GM20000 (cell line): ENCODE measurements around the gene NFKBIZ.

Source experiments
- DNase-seq: peaks from one replicate; pipeline ENCODE4 v3.0.0; 2012; ENCODE audit warnings: low spot score
- TF ChIP-seq, protein P1 (sequence below): IDR thresholded peaks from 2 replicates; pipeline ENCODE4 v1.5.1; 2012; ENCODE audit warnings: mild to moderate bottlenecking, control low read depth; ENCODE audit errors: extremely low read depth, missing control alignments

The NFKBIZ gene

DNA sequence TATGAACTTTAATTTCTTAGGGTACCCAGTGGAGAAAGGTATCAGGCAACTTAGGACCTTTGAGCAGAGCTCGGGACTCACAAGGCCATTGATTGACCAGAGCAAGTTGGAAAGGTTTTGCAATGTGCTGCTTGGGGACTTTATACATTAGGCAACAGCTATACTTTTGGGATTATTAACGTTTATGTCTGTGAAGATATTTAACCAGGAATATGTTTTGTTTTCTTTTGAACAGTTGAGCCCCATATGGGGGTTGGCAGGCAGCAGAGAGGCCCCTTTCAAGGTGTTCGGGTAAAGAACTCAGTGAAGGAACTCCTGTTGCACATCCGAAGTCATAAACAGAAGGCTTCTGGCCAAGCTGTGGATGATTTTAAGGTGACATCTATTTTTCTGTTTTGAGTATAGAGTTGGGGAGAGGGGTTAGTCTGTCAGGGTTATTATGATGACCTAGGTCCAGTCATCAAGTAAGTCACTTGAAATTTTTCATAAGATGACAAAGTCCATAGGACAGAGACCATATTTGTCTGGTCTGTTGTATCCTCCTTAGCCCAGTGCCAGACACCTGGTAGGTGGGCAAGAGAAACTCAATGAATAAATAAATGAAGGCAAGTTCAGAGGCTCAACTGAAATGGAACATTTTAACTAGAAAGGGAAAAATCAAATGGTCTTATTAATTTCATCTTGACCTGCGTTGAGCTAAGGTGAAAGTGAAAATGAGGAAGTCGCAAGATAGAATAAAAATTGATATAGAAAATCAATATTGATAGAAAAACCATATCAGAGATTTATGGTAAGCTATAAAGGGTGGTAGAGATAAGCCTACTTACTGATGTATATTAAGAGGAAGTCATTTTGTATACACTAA lies 2.8 kb downstream of the NFKBIZ start:
- TF ChIP-seq, protein P1, sequence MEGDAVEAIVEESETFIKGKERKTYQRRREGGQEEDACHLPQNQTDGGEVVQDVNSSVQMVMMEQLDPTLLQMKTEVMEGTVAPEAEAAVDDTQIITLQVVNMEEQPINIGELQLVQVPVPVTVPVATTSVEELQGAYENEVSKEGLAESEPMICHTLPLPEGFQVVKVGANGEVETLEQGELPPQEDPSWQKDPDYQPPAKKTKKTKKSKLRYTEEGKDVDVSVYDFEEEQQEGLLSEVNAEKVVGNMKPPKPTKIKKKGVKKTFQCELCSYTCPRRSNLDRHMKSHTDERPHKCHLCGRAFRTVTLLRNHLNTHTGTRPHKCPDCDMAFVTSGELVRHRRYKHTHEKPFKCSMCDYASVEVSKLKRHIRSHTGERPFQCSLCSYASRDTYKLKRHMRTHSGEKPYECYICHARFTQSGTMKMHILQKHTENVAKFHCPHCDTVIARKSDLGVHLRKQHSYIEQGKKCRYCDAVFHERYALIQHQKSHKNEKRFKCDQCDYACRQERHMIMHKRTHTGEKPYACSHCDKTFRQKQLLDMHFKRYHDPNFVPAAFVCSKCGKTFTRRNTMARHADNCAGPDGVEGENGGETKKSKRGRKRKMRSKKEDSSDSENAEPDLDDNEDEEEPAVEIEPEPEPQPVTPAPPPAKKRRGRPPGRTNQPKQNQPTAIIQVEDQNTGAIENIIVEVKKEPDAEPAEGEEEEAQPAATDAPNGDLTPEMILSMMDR: no peak
- no peak for DNase-seq

DNA sequence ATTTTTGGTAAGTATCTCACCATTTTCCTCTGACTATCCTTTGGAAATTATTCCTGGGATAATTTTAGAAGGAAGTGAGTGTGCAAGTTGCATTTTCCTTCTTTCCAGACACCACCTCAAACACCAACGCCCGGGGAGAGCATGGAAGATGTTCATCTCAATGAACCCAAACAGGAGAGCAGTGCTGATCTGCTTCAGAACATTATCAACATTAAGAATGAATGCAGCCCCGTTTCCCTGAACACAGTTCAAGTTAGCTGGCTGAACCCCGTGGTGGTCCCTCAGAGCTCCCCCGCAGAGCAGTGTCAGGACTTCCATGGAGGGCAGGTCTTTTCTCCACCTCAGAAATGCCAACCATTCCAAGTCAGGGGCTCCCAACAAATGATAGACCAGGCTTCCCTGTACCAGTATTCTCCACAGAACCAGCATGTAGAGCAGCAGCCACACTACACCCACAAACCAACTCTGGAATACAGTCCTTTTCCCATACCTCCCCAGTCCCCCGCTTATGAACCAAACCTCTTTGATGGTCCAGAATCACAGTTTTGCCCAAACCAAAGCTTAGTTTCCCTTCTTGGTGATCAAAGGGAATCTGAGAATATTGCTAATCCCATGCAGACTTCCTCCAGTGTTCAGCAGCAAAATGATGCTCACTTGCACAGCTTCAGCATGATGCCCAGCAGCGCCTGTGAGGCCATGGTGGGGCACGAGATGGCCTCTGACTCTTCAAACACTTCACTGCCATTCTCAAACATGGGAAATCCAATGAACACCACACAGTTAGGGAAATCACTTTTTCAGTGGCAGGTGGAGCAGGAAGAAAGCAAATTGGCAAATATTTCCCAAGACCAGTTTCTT lies 3.9 kb downstream of the NFKBIZ start:
- TF ChIP-seq, protein P1: no peak

DNA sequence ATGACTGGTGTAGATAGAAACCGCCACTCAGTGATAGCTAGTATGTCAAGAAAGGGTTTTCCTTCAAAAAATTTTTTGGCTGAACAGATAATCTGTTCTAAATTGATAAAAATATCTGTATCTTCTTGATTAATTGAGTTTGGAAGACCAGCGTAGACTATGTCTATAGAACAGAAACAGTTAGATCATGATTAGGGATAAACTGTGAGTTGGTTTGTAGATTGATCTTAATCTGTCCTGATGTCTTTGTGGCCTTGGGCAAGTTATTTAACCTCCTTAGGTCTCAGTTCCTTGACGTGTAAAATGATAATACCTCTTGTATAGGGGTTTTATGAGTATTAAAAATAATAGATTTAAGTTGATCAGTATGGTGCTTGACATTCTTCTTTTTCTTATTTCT lies 4.7 kb downstream of the NFKBIZ start:
- TF ChIP-seq, protein P1: no peak
- no peak for DNase-seq

More for the DNA sequence above, 3.9 kb downstream of the NFKBIZ start:
- no peak for DNase-seq

DNA sequence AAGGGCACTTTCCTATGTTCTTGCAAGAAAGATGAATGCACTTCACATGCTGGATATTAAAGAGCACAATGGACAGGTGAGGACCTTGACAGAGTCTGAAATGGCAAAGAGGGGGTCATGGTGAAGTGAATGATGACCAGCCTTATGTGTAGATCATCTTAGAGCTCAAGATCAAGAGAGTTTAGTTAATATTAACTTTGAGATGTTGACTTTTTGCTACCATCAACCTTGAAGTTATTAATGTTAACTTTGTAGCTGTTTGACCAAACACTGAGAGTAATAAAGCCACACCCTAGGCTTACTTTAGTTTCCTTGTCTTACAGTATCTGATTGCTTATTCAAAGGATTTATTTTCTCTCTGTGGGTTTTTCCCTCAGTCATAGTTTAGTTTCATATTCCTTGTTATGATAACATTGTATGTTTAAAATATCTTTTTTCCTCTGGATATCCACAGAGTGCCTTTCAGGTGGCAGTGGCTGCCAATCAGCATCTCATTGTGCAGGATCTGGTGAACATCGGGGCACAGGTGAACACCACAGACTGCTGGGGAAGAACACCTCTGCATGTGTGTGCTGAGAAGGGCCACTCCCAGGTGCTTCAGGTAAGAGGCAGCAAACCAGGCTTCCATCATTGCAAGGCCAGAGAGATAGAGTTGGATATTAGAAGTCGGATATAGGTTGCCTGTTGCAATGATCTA lies 5.4 kb downstream of the NFKBIZ start:
- no peak for DNase-seq
- TF ChIP-seq, protein P1: no peak

DNA sequence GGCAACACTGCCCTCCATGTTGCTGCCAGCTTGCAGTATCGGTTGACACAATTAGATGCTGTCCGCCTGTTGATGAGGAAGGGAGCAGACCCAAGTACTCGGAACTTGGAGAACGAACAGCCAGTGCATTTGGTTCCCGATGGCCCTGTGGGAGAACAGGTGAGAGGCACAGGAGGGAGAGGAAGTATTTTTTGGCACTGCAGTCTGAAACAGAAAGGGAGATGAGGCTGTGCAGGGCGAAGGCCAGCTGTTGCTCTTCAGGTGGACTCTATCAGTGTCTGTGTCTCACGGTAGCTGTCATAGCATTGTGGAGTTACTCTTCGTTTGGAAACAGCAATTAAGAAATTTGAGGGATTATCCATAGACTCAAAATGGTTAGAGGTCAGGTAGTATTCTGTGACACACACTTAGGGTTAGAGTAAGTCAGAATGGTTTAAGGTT lies 8.0 kb downstream of the NFKBIZ start:
- TF ChIP-seq, protein P1: no peak
- no peak for DNase-seq

DNA sequence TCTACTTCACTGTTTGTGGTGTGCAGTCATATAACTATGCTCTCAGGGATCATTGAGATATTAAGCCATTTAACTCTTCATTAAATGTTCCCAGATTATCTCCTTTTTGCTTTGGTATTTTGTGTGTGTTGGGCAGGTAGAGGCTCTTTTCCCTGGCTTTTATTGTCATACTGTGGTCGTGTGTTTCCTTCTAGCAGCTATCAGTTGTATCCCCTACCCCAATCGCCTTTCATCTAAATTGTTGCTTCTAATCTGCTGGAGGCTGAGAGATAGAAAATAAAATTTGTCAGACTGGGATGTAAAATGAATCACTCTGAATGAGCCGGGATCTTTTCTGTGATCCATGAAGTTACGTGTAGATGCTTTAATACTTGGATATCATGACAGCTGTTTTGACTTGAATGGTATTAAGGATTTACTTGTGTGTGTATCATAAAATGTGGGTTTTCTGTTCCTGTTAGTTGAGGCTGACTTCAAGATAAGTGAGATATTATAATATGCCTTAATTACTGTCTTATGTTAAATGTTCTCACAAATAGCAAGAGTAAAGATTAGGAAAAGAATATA lies 9.2 kb downstream of the NFKBIZ start:
- TF ChIP-seq, protein P1: no peak
- no peak for DNase-seq
